ENCODE results near the gene ADAM33.
A peak's percentile ranks its signal among the peaks of the same experiment; 100 is the strongest.

Gene ADAM33, protein sequence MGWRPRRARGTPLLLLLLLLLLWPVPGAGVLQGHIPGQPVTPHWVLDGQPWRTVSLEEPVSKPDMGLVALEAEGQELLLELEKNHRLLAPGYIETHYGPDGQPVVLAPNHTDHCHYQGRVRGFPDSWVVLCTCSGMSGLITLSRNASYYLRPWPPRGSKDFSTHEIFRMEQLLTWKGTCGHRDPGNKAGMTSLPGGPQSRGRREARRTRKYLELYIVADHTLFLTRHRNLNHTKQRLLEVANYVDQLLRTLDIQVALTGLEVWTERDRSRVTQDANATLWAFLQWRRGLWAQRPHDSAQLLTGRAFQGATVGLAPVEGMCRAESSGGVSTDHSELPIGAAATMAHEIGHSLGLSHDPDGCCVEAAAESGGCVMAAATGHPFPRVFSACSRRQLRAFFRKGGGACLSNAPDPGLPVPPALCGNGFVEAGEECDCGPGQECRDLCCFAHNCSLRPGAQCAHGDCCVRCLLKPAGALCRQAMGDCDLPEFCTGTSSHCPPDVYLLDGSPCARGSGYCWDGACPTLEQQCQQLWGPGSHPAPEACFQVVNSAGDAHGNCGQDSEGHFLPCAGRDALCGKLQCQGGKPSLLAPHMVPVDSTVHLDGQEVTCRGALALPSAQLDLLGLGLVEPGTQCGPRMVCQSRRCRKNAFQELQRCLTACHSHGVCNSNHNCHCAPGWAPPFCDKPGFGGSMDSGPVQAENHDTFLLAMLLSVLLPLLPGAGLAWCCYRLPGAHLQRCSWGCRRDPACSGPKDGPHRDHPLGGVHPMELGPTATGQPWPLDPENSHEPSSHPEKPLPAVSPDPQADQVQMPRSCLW

DNA sequence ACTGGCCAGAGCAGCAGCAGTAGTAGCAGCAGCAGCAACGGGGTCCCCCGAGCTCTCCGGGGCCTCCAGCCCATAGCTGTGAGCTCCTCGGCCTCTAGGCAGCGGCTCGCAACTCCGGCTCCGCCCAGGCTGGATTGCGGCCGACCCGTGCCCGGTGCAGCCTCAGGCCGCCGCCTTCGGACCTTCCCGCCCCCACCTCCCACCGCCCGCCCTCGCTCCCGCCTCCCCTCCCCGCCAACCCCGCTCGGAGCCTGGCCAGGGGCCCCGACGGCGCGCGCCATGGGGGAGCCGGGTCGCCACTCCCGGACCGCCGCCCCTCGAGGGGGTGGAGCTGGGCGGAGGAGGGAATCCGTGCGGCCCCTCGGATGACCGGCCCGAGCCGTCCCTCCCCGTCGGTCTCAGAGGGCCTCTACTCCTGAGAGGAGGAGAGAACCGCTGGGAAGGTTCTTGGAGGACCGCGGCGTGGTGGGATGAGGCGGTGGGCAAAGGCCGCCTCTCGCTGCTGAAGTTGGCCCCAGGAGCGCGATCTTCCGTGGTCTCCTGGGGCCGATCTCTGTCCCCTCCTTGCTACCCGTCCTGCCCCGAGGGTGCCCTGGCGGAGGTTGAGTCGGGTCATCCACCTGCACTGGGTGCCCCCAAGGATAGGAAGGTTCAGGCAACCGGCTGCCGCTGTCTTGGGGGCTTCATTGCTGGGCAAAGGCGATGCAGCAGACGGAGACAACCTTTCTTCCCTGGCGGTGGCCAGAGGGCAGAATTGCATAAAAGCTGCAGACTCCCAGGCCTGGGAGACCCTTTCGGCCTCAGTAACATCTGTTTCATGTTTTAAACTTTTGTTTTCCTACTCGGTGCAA is at the start of gene ADAM33:
Gene ADAM33 (minus strand): TSS at position 80 of the 851 bp plus-strand sequence. CDS start 6 bp downstream, at position 74.
- peak within 1 kb of the TSS; percentile 50 for H3K4me3 ChIP-seq (ENCODE audit: low read depth, low read length)
- DNase-seq (ENCODE audit: low read depth): no peak

DNA sequence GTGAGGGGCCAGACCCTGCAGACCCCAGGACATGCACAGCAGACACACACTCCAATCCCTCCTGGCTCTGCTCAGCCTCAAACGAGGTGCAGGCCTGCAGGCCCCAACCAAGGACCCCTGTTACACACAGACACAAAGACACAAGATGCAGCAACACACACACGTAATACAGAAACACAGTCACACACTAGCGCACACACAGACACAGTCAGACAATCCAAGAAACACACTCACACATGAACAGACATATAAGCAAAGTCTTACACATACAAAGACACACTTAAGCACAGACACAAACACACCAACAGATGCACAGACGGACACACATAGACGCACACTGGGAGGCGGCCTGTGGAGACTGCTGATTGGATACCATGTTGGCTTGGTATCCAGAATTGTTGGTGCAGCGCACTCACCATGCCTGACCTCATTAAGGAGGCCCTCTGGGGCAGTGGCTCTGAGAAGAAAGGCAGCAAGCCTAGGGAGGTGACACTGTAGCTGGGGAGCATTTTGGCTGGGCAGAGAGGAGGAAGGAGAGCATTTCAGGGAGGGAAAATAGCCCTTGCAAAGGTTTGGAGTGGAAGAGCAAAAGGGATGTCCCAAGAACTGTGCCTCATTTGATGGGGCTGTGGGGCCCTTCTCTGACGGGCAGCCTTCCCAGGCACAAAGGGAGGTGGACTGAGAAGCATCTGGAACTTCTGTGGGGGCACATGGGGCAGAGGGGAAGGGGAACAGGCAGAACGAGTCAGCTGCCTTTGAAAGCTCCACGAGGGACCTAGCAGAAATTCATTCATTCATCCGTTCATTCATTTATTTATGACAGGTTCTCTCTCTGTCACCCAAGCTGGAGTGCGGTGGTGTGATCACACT is 49.2 kb upstream of the ADAM33 start:
- DNase-seq (ENCODE audit: low read depth): no peak

DNA sequence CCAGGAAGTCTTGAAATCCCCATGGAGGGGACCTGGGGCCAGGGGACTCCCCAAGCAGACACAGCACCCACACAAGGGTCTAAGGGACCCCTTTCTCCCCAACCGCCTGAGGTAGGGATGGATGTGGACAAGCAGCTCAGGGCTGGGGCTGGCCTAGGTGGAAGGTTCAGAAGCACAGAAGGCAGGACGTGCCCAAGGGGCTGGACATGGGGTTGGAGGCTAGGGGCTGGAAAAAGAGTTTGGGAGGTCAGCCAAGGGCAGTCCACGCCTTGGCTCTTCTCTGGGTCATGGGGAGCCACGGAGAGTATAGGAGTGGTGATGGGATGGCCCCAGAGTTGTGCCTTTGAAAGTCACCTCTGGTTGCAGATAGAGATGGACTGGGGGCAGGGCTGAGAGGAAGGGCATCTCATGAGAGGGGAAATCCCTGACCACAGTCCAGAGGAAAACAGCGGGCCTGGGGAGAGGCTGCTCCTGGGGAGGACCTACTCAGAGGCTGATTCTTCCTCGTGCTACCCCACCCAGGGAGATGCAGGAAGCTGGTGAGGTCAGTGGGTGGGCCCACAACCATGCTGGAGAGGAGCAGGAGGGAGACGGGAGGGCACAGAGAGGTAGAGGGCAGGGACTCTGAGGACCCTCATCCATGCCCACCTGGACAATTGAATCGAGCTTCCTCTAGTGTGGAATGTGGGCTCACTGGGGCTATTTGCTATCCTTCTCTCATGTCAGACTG is 48.2 kb upstream of the ADAM33 start:
- H3K4me3 ChIP-seq (ENCODE audit: low read depth, low read length): no peak overlapping the region
- no peak for DNase-seq (ENCODE audit: low read depth)

More for the DNA sequence above, 49.2 kb upstream of the ADAM33 start:
- no peak overlapping the region for H3K4me3 ChIP-seq (ENCODE audit: low read depth, low read length)

DNA sequence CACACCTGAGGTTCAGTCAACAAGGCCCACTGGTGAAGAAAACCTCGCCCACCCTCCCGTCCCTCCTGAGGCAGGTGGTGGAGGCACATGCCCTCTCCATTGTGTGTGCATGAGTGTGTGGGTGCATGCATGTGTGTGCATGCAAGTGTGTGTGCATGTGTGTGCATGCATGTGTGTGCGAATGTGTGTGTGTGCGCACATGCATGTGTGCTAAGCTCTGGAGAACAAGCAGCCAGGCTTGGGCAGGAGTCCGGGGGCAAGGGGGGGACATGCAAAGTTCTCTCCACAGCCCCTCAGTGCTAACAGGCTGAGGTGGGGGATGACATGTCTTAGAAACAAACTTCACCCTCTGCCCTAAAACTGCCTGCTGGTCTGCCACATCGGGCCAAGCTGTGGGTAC is 47.6 kb upstream of the ADAM33 start:
- no peak overlapping the region for H3K4me3 ChIP-seq (ENCODE audit: low read depth, low read length)
- no peak for DNase-seq (ENCODE audit: low read depth)

DNA sequence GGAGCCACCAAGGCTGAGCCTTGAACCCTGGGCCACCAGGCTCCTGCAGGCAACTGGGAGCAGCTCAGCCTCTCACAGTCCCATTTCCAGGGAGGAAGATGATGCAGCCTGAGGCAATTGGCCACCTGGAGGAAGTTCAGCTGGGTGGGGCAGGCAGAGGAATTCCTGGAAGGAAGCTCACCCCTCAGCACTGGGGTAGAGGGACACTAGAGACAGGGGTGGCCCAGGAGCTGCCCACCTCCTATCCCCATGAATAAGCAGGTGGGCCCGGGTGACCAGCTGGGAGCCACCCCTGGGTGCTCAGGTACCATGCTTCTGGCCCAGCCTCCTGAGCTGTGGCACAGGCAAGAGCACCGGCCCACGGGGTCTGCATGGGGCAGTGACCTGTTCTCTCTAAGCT is 47.1 kb upstream of the ADAM33 start:
- no peak for DNase-seq (ENCODE audit: low read depth)
- H3K4me3 ChIP-seq (ENCODE audit: low read depth, low read length): no peak overlapping the region

DNA sequence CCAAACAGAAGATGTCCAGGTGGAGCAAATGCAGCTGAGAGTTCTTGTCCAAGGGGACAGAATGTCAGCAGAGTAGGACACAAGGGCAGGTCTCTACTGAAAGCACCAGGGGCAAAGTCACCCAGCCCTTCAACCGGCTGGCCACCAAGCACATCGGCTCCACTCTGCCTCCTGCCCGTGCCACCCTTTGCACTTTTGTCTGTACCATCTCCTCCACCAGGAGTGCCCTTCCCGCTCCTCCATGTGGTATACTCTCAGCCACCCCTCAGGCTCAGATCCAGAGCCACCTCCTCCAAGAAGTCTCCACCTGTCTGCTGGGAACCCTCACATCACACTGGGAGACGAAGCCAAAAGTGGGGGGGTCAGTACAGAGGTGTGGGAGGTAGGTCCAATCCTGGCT is 46.5 kb upstream of the ADAM33 start:
- no peak overlapping the region for H3K4me3 ChIP-seq (ENCODE audit: low read depth, low read length)
- DNase-seq (ENCODE audit: low read depth): no peak

DNA sequence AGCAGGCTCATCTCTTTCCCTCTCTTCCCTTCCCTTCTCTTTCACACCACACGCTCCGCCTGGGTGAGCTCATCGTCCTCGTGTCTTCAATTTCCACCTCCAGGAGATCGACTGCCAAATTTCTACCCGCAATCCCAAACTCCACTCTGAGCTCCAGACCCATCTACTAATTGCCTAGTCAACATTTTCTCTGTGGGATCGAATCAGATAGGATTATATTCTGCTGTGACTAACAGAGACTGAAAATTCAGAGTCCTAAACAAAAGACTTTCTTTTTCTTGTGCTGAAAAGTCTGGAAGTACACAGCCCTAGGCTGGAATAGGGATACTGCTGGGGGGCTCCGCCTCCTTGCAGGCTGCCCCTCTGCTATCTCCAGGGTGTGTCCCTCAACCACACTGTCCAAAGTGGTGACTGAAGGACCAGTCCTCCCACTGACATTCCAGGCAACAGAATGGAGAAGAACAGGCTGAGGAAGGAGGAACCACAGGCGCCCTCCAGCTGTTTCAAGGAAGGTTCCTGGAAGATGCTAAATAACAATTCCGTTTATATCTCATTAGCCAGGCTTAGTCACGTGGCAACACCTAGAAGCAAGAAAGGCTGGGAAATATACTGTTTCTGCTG is 45.7 kb upstream of the ADAM33 start:
- DNase-seq (ENCODE audit: low read depth): no peak
- H3K4me3 ChIP-seq (ENCODE audit: low read depth, low read length): no peak overlapping the region

DNA sequence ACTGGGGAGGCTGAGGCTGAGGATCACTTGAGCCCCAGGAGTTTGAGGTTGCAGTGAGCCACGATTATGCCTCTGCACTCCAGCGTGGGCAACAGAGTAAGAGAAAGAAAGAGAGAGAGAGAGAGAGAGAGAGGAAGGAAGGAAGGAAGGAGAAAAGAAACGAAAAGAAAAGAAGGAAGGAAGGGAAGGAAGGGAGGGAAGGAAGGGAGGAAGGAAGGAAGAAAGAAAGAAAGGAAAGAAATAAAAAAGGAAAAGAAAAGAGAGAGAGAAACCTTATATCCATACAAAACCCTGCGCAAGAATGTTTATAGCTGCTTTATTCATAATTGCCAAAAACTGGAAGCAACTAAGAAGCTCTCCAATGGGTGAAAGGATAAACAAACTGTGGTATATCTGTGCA is 42.5 kb upstream of the ADAM33 start:
- H3K4me3 ChIP-seq (ENCODE audit: low read depth, low read length): no peak overlapping the region
- DNase-seq (ENCODE audit: low read depth): no peak

DNA sequence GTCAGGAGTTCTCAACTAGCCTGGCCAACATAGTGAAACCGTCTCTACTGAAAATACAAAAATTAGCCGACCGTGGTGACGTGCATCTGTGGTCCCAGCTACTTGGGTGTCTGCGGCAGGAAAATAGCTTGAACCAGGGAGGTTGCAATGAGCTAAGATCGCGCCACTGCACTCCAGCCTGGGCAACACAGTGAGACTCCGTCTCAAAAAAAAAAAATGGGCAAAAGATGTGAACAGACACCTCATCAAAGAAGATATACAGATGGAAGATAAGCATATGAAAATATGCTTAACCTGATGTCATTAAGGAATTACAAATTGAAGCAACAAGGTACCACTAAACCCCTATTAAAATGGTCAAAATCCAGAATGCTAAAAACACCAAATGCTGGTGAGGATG is 41.5 kb upstream of the ADAM33 start:
- H3K4me3 ChIP-seq (ENCODE audit: low read depth, low read length): no peak overlapping the region
- no peak for DNase-seq (ENCODE audit: low read depth)

DNA sequence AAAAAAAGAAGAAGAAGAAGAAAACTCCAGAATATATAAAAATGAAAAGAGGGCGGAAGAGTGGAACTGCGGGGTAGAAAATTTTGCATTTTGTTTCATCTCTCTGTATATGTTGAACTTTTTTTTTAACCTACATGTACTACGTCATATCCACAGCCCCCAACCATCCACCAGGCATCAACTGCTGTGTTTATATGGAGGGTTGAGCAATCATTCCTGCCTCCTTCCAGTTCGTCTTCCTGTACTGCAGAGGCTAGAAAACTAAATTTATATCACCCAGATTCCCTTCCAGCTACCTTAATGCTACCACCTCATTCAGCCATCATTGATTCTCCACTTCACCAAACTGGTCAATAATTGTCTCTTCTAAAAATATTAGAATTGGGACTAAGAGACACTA is 40.1 kb upstream of the ADAM33 start:
- no peak overlapping the region for H3K4me3 ChIP-seq (ENCODE audit: low read depth, low read length)
- DNase-seq (ENCODE audit: low read depth): no peak

DNA sequence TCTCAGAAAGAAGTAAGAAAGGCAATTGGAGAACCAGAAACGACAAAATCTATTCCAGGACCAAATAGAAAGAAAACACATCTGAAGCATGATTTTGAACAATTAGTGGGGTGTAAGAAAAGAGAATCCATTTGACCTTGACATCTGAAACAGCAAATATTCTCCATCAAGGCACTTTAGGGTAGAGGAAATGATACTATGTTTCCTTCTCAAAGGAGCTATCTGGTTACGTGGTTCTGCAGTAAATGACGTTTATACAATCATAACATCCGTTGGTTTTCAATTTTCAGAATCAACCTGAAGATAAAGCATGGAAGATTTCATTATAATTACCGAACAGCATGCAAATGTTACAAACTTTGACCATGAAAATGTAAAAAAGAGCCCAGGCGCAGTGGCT is 38.8 kb upstream of the ADAM33 start:
- no peak for DNase-seq (ENCODE audit: low read depth)
- H3K4me3 ChIP-seq (ENCODE audit: low read depth, low read length): no peak overlapping the region

DNA sequence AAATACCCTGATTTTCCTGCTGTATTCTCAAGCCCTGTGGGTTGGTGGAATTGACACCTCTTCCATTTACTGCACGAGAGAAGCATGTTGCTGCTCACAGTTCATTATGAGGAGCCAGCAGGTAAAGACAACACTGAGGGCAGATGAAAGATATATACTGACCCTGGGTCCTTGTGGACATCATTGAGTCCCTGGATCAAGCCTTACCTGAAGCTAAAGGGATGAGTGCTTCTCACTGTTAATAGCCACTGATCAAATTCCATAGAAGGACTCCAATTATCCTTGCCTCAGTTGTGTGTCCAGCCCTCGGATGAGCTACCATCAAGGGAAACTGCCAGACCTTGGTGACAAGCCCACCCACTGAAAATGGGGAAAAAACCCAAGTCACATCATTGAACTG is 38.3 kb upstream of the ADAM33 start:
- DNase-seq (ENCODE audit: low read depth): no peak
- no peak overlapping the region for H3K4me3 ChIP-seq (ENCODE audit: low read depth, low read length)

DNA sequence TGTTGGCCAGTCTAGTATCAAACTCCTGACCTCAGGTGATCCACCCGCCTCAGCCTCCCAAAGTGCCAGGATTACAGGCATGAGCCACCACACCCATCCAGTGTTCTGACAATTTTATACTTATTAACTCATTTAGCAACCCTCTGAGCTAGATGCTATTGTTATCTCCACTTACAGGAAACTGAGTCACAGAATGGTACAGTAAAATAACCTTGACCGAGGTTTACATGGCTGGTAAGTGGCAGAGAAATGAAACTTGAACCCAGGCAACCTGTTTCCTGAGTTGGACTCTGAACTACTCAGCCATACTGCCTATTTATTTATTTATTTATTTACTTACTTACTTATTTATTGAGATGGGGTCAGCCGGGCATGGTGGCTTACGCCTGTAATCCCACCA is 37.2 kb upstream of the ADAM33 start:
- no peak for DNase-seq (ENCODE audit: low read depth)
- no peak overlapping the region for H3K4me3 ChIP-seq (ENCODE audit: low read depth, low read length)

DNA sequence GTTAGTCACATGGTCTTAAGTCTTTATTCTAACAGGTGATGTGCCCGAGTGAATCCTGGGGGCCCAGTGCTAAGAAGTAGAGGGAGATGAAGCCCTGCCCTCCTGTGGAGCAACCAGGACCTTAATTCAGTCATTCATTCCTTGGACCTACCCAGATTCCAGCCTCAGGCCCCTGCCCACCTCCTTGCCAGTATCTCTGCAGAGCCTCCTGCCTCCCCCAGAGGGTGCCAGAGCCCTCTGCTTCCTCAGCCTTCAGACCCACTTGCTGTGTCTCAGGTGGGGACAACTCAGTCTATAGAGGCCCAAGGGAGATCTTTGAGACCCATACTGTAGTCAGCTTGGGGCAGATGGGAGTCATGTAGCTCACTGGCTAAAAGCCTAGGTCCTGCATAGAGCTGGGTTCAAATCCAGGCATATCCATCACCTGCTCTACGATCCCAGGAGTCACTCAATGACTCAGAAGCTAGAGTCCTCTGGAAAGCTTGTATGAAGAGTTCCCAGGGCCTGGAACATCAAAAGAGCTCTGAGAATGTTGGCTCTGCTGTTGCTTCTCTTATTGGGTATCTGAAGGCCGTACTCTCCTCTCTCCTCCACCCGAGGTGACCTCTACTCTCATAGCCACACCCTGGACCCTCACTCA is 34.5 kb upstream of the ADAM33 start:
- DNase-seq (ENCODE audit: low read depth): no peak

DNA sequence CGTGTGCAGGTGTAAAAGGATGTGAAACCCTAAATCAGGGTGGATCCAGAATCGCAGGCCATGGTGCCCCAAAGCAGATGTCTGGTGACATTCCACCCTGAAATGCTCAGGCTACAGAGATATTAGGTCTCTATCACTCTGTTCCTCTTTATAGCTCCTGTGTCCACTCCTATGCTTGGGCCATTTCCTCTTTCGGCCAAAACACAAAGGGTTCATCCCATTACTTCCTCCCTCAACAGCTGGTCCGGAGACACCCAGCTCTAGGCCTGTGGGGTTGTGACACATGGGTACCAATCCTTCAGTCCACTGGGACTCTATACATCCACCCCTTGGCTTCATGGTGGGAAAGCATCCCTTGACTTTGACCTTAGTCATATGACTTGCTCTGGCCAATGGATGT is 32.3 kb upstream of the ADAM33 start:
- DNase-seq (ENCODE audit: low read depth): no peak
- H3K4me3 ChIP-seq (ENCODE audit: low read depth, low read length): no peak overlapping the region

More for the DNA sequence above, 34.5 kb upstream of the ADAM33 start:
- H3K4me3 ChIP-seq (ENCODE audit: low read depth, low read length): no peak overlapping the region

DNA sequence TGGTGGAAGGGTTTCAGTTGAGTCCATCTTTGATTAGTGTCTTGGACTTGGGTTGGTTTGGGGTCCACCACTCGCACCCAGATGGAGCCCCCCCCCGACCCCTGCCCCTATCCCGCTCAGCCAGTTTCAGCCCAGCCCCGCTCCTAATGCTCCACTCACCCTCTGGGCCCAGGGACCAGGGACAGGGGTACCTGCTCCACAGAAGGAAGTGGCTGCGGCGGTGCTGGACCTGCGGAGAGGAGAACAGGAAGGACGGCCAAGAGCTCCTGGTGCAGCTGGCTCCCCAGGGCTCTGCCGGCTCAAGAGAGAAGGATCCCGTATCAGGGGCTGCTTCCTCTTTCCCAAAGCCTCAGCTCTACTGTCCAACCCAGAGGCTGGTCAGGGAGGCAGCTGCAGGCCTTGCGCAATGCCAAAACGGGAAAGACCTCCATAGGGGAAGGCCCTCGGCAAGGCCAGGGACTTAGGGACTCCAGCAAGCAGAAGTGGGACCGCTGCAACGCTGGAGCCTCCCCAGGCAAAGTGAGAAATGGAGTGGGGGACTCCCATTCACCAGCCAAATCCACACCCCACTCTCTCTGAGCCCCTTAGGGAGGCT is 30.6 kb upstream of the ADAM33 start, which contains the start of gene SIGLEC1:
Gene SIGLEC1 (minus strand): TSS at position 322 of the 595 bp plus-strand sequence. CDS start 5,472 bp downstream, outside the sequence.
- DNase-seq (ENCODE audit: low read depth): no peak
- H3K4me3 ChIP-seq (ENCODE audit: low read depth, low read length): no peak within 1 kb of the TSS

DNA sequence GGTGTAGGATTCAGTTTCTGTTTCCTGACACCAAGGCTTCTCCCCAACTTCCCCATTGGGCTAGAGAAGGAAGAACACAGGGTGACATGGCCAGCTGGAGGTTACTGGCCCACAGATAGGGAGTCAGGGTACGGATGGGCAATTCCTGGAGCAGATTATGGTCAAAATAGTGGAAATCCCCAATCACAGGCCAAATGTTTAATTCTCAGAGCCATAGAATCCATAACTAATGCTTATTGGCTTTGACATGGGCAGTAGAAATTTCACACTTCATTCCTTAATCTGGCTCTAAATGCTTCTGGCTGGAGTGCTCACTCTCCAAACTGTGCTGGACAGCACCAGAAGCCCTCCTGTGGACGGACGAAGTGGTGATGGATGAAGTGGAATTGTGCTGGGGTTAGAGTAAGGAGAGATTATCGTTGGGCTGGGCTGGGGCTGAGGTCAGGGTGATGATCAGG is 29.7 kb upstream of the ADAM33 start:
- no peak for DNase-seq (ENCODE audit: low read depth)

More for the DNA sequence above, 29.7 kb upstream of the ADAM33 start:
- H3K4me3 ChIP-seq (ENCODE audit: low read depth, low read length): no peak overlapping the region
